ENCODE measurements around the gene IQCN. TPM values are rescaled to one million over a fixed set of nuclear protein-coding genes. Genes with fewer than 3 reads are reported as not detected.
A peak's percentile ranks its signal among the peaks of the same experiment; 100 is the strongest.

The IQCN gene
- total and polyA plus RNA-seq, 10 of the 15 experiments (the other 5 are each of a cell fraction or from before 2014, with no cell fraction given): 0.01 to 0.54 (median 0.23) TPM; not detected in 3

DNA sequence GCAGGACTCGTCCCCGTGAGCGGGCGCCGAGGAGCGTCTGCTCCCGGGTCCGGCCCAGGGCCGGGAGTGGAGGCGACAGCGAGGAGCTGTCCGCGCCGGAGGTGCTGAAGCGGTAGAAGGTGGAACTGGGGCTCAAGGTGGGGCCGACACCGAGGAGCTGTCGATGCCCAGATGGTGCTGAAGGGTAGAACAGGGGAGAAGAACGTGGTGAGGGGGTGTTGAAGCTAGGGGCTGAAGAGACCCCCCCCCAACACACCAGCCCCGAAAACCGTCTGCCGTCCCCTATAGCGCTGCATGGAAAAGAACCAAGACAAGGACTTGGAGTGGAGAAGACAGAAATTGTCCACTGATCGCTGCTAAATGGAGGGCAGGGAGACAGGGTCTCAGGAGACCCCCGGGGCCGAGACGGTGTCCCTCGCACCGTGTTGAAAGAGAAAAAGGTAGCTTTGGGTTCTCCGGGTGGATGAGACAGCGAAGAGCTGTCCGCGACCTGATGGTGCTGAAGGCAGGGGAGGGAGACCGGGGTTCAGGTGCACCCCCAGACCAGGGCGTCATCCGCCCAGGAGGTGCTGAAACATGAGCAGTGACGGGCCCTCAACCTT, 40.9 kb downstream of the IQCN start (continued):
- TF ChIP-seq ZBTB40 (IDR thresholded peaks at IDR 0.05; ENCODE audit: borderline replicate concordance) (0 out of 2 replicates have a peak, but pooled peaks have one; percentile 19), PML (IDR thresholded peaks at IDR 0.05; ENCODE audit: low read length) (no peak), CTCF (IDR thresholded peaks at IDR 0.05 in 2 of 3, conservative IDR thresholded peaks at IDR 0.05 in 1 of 3; ENCODE audit: control insufficient read depth in 2 of 3, extremely low read depth in 1 of 3, insufficient read depth in 1 of 3, low read depth in 3 of 3, low read length in 3 of 3) (no peak), NFIC (IDR thresholded peaks at IDR 0.05; ENCODE audit: low read depth, low read length) (no peak), YBX1 (IDR thresholded peaks at IDR 0.05) (no peak), ZNF217 (IDR thresholded peaks at IDR 0.05) (no peak), RUNX3 (IDR thresholded peaks at IDR 0.05; ENCODE audit: low read length) (no peak), JUNB (IDR thresholded peaks at IDR 0.05) (no peak), RCOR1 (conservative IDR thresholded peaks at IDR 0.05; ENCODE audit: low read depth, low read length) (no peak), CBX3 (IDR thresholded peaks at IDR 0.05; ENCODE audit: borderline replicate concordance, low read depth) (no peak), EGR1 (IDR thresholded peaks at IDR 0.05; ENCODE audit: borderline replicate concordance in 1 of 2, low read depth in 2 of 2, low read length in 2 of 2) (no peak), ZNF207 (IDR thresholded peaks at IDR 0.05; ENCODE audit: borderline replicate concordance) (no peak), PAX5 (IDR thresholded peaks at IDR 0.05; ENCODE audit: borderline replicate concordance, low read depth, low read length) (no peak), SMARCA5 (IDR thresholded peaks at IDR 0.05) (no peak)
- TF ChIP-seq, protein P1, sequence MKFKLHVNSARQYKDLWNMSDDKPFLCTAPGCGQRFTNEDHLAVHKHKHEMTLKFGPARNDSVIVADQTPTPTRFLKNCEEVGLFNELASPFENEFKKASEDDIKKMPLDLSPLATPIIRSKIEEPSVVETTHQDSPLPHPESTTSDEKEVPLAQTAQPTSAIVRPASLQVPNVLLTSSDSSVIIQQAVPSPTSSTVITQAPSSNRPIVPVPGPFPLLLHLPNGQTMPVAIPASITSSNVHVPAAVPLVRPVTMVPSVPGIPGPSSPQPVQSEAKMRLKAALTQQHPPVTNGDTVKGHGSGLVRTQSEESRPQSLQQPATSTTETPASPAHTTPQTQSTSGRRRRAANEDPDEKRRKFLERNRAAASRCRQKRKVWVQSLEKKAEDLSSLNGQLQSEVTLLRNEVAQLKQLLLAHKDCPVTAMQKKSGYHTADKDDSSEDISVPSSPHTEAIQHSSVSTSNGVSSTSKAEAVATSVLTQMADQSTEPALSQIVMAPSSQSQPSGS (IDR thresholded peaks at IDR 0.05; ENCODE audit: low read length): no peak
